GM08714 (cell line): Measurements from ENCODE around the gene POC1A.

ENCODE experiments used
- H3K4me3 ChIP-seq: fragments of 200-500 bp; sonication (Bioruptor generic); 2 replicates; pipeline ENCODE4 v1.5.1; 2014; ENCODE audit warnings: mild to moderate bottlenecking, low read length, inconsistent platforms
- ZNF274 ChIP-seq: IDR thresholded peaks from 2 replicates; pipeline ENCODE4 v1.6.1; 2012; ENCODE audit warnings: mild to moderate bottlenecking, low read depth, low read length

Gene POC1A

DNA sequence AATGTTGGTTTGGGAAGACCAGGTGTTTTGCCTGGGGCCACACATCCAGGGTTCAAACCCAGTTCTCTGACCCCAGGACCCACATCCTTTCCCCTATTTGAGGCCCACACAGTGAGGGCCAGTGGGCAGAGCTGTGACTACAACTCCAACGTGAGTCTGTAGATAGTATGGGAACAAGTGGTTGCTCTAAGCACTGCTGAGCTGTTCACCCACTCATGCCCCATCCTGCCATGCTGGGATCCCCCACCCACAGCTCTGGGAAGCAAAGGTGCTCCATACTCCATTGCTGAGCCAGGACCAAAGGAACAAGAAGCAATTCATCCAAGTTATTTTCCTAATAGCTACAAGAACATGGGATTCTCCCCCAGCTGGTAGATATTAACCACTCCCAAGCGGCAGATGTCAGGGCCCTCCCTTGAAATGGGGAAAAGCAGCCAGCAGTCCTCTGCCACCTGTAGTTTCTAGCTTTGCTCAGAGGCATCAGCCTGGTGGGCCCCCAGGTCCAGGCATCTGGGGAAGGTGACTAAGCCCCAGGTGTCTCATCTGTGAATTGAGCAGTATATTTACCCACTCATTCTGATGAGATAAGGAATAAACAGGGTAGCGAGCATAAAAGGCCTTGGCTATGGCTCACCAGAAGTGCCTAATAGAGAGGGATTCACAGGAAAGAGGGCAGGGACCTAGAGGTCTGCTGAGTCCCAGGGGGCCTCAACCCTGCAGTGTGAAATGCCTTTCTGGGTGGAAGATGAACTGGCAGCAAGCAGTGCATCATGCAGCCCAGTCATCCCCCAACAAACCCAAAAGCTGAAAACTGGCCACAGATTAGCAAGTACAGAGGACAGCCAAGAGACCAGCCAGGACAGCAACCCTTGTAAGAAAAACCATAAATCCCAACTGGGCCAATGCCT is 33.4 kb downstream of the POC1A start:
- TF ChIP-seq ZNF274, result no peak
- no peak overlapping the region; the same call in 1 of the 2 replicates for H3K4me3 ChIP-seq

DNA sequence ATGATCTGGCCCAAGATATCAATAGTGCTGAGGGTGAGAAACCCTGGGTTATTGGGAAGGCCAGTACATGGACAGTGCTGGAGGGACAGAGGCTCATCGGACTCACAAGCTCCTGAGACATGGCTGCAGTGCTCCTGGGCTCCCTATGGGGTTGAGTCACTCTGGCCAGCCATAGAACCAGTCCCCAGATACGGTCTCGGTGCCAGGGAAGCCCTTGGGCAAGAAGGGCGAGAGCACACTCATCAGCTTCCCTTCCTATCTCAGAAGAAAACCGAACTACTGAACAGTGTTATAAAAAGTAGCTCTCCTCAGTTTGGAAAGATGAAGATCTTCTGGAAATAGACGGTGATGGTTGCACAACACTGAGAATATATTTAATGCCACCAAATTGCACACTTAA is 34.4 kb downstream of the POC1A start:
- H3K4me3 ChIP-seq, result no peak overlapping the region
- TF ChIP-seq ZNF274, result no peak

DNA sequence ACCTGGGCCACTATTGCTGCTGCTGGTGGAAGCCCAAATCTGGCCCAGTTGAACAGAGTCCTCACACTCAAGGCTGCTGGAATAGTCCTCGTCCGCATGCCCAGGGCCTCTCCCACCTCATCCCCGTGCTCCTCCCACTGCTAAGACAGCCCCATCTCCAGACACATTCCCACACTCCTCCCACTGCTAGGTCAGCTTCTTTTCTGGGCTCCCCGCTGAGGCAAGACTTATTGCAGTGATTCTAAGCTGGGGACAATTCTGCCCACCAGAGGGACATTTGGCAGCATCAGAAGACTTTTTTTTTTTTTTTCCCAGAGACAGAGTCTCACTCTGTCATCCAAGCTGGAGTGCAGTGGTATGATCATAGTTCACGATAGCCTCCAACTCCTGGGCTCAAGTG is 35.1 kb downstream of the POC1A start:
- no peak for TF ChIP-seq ZNF274
- no peak overlapping the region for H3K4me3 ChIP-seq

DNA sequence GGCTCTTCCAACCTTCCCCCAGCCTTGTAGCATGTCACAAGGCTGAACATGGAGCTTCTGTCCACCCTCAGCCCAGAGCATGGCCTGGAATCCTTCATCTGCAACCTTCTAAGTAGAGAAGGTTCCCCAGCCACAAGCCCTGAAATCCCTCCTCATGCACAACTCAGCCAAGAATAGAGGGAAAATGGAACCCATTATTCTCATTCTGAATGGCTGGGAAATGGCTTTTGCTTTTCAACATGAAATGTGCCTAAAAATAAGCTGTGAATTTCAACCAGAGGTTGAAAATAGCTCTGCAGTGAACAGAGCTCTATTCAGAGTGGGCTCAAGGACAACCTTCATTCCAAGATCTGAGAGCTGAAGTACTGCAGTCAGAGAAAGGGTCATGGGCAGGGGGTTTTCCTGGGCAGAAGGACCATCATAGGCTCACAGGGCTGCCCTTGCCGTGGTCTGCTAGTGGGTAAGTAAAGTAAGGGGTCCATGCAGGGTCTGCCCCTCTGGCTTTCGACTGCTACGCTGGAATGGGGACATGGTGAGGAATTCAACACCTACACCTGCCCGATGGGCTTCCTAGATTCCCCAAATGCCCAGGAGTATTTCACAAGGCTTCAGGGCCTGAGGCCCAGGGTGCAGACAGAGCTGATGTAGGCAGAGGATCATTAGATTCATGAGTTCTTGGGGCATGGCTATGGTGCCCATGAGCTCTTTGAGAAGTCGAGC is 35.9 kb downstream of the POC1A start:
- H3K4me3 ChIP-seq, result no peak overlapping the region
- no peak for TF ChIP-seq ZNF274

DNA sequence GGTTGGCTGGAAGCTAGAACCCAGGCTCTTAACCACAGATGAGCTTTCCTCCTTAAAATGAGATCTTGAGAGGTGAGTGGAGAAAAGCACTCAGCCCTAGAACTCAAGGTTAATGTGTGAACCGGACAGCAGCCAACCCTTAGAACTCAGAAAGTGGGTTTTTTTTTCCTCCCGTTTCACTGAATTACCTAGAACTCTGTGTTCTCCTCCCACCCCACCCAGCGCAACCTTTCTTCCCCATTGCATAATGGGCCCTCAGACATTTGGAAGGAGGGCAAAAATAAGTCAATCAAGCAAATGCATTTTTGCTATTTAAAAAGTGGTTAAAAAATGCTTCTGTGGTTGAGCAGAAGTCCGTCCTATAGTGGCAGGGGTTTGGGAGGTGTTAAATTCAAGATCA is 36.7 kb downstream of the POC1A start:
- H3K4me3 ChIP-seq, result no peak overlapping the region

DNA sequence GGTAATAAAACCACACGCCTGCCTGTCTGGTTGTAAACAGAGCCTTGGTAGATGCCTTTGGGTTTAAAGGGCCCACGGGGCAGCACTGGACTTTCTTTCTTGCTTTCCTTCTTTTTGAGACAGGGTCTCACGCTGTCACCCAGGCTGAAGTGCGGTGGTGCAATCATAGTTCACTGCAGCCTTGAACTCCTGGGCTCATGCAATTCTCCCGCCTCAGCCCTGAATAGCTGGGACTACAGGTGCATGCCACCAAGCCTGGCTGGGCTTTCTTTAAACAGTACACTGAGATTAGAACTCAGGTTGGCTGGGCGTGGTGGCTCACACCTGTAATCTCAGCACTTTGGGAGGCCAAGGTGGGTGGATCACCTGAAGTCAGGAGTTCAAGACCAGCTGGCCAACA is 42.2 kb downstream of the POC1A start:
- no peak for TF ChIP-seq ZNF274
- H3K4me3 ChIP-seq, result no peak overlapping the region

More for the DNA sequence above, 36.7 kb downstream of the POC1A start:
- TF ChIP-seq ZNF274, result no peak

DNA sequence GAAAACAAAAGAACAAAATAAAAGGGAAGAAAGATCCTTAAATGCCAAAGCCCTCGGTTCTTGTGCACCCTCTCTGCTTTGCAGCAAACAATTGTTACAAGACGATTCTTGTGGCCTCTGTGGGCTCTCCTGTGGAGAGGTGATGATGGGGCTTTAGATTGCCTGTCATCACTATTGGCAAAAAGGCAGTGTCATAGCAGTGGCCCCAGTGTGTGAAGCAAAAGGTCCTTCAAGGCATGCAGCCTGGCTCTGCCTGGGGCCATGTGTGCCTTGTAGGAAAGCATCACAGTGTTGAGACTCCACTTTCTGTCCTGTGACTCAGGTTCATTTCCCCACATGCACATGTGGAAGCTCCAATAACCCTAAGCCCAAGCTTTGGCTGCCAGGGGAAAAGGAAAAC is 43.7 kb downstream of the POC1A start:
- no peak for TF ChIP-seq ZNF274
- H3K4me3 ChIP-seq, result no peak overlapping the region

DNA sequence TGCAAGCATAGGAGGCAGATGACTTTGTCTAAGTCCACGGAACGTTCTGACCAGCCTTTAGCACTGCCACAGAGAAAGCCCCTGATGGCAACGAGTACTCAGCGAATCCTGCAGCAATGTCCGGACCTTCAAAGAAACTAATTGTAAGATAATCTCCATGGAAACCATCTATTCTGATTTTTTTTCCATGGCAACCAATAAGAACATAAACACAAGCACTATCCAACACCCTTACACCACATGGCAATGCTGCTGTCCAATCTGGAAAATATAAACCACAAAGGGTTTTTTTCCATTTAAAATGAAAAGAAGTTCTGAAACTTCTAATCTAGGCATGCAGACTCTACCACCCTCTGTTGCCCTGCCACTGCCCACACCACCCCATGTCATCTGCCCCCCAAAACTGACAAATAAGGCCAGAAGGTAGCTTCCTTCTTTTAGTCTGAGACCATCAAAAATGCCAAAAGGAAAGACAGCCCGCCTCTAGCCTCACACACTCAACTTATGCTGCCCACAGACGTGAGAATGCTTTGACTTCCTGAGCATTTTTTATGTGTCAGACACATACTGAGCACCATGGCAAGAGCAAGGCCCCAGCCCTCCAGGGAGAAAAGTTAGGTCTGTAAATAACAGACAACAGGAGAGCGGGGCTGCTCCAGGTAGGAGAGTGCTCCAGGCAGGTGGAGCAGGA is 44.5 kb downstream of the POC1A start:
- TF ChIP-seq ZNF274, result no peak
- no peak overlapping the region for H3K4me3 ChIP-seq

DNA sequence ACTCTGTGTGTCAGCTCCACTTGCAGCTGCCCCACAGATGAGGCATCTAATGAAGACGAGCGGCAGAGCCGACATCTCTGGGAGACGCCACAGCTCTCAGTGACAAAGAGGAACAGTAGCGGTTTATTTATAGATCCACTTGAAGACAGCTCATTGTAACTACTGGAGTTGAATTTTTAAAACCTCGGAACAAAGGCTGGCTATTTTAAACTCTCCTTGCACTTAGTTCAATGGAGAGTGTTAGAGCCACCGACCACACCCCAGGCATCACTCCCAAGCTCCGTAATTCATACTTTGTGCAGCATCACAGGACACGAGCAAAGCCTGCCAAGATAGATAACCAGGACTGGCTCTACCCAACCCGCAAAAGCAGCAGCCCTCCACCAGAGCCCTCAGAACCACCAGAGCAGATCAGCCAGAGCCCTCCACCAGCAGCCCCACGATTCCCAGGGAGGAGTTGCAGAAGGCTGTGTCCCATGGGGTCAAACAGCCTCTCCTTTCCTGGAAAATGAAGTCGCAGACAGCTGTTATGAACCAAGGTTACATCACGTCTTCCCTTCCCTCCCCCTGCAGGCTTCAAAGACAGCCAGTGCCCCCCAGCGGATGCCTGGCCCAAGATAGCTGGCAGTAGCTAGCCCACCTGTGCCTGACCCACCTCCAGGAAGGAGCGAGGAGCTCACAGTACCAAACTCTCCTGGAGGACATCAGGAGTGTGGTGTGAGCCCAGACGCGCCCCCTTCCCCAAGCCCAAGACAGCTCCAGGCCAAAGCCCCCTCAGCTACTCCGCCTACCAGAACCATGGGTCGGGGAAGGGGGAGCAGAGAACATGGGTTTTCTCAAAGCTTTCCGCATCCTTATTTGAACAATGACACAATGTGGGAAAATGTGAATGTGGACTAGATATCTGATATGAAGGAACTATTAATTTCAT is 45.7 kb downstream of the POC1A start:
- H3K4me3 ChIP-seq, result no peak overlapping the region
- no peak for TF ChIP-seq ZNF274

DNA sequence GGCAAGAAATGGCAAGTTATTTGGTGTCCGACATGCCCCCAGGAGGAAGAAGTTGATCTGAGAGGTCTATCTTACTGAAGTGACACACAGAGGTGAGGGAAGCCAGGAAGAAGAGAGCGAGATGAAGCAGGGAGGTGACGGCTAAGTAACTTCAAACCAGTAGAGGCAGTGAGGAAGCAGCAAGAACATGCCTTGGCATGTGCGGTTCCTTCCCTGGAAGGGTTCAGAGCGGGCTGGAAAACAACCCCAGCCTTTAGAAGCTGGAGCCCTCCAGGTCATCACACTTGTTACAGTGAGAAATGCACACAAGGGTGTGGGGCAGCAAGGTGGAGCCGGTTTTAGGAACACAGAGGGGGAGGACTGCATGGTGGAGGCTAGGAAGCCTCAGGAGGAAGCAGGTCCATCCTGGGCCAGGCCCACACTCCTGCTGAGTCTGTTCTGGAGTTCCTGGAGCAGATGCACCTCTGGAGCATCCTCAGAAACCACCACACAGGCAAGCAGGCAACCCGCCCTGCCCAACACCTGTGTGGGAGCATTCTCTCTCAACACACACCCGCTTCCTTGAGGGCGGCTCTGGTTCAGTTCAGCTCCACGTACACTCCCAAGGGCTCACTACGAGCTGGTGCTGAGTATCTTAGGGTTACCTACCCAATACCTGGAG is 47.1 kb downstream of the POC1A start:
- TF ChIP-seq ZNF274, result no peak
- no peak overlapping the region for H3K4me3 ChIP-seq

DNA sequence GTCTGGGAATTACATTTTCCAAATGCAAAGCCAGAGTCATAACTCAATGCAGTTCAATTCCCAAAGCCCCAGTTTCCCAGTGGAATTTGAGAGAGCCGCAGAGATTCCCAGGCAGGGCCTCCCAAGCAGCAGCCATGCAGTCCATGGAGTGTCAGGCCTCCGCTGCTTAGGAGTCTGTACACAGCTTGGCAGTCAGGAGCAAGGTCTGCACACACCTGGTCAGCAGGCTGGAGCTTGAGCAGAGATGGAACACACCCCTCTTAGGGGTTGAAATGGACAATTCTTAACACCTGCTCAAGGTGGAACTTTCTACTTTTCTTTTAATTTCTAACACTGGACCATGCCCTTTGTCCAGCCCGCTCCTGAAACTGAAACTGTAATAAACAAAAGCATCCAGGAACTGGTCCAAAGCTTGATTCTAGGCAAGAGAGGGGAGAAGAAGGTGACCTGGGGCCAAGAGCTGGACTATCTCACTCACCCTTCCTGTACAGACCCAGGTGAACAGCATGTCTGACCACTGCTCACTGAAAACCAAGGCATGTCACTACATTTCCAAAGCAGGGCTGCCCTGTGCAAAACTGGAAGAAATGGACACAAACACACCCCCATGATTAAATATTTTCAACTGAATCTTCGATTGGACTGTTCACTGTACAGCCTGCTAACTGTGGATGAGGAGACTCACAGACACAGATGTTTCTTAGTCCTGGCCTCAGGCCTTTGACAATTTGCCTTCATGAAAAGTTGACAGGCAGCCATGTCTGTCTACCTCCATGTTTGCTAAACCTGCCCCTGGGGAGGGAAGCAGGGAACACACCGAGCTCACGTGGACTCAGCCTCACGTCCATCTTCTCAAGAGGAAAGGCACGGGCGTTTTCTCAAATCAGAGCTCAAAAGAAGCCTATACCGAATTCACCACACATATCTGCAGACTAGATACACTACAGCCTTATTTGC is 49.3 kb downstream of the POC1A start:
- TF ChIP-seq ZNF274, result no peak

DNA sequence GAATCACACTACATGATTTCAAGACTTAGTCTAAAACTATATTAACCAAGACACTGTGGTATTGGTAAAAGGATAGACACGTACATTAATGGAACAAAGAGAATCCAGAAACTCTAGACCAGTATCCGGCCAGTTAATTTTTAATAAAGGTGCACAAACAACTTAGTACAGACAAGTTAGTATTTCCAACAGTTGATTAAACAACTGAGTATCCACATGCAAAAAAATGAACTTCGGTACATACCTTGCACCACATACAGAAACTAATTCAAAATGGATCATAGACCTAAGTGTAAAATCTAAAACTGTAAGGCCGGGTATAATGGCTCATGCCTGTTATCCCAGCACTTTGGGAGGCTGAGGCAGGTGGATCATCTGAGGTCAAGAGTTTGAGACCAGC is 51.3 kb downstream of the POC1A start:
- no peak overlapping the region for H3K4me3 ChIP-seq
- no peak for TF ChIP-seq ZNF274

More for the DNA sequence above, 49.3 kb downstream of the POC1A start:
- no peak overlapping the region for H3K4me3 ChIP-seq

DNA sequence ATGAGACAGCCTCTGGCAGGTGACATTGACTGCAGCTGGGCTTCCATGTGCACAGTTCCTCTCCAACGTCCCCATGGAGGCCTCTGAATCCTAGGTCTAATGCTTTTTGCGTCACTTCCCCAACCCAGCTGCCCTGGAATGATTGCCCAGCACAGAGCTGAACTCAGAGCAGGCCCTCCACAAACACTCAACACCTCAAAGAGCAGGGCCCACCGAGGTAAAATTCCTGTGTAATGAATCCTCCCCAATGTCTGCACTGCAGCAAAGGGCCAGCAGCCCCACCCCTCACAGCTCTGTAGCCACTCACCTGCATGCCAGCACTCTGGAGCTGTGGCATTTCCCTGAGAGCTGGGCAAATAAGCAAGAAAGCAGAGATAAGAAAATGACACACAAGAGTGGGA is 55.2 kb downstream of the POC1A start:
- no peak for TF ChIP-seq ZNF274
- H3K4me3 ChIP-seq, result no peak overlapping the region
